ENCODE measurements around the gene SLC25A46.
"Not testable (repeated sequence)": the region's sequence is repeated elsewhere in the genome, so short reads cannot be mapped to it uniquely, and the experiment has no call there.

The SLC25A46 gene

DNA sequence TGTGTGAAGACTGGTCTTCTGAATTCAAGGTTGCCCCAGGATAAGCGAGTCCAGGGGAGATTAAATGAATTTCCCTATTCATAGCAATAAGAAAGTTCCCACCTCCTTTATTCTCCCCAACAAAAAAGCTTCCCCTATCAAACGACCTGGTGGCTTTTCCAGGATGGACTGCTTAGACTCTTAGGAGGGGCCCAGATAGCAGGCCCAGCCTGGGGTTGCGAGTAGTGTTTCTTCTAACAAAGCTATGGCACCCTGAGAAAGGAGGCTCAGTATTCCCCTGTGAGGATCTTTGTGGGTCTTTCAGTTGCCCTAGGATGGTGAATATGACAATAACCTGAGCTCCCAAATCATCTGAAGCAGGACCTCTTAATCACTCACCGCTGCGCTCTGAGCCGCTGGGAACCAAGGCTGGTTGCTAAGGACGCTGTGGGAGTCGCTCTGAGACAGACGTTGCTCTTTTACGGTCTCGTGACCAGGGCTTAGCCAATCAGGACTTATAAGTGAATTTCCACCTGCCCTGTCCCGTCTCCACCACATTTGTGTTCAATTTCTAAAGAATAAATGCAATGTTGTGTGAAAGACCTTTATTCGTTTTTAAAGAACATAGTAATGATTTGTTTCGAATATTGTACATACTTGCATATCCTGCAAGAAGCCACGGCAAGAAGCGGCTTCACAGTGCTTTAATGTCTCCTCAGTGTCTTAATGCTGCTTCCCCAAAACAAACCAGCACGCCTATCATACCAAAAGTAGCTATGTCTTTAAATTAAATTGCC, 12.4 kb upstream of the SLC25A46 start, which contains the start of gene TMEM232:
TSS of gene TMEM232 (minus strand) at position 423 of the 776 bp plus-strand sequence. CDS start 59,319 bp downstream, outside the sequence.
- peaks cover 6% of the 10 kb centered on the region for H3K4me1 ChIP-seq (ENCODE audit: control insufficient read depth, low read length)
- H3K79me2 ChIP-seq (ENCODE audit: control insufficient read depth, low read length): no peaks in the 10 kb centered on the region
- H3F3A ChIP-seq (ENCODE audit: control insufficient read depth, insufficient read depth): no peaks in the 10 kb centered on the region
- peak within 1 kb of the TSS; percentile 58 for H3K4me2 ChIP-seq (ENCODE audit: low read length)
- TF ChIP-seq, protein P1, sequence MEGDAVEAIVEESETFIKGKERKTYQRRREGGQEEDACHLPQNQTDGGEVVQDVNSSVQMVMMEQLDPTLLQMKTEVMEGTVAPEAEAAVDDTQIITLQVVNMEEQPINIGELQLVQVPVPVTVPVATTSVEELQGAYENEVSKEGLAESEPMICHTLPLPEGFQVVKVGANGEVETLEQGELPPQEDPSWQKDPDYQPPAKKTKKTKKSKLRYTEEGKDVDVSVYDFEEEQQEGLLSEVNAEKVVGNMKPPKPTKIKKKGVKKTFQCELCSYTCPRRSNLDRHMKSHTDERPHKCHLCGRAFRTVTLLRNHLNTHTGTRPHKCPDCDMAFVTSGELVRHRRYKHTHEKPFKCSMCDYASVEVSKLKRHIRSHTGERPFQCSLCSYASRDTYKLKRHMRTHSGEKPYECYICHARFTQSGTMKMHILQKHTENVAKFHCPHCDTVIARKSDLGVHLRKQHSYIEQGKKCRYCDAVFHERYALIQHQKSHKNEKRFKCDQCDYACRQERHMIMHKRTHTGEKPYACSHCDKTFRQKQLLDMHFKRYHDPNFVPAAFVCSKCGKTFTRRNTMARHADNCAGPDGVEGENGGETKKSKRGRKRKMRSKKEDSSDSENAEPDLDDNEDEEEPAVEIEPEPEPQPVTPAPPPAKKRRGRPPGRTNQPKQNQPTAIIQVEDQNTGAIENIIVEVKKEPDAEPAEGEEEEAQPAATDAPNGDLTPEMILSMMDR (IDR thresholded peaks at IDR 0.05; ENCODE audit: low read depth, low read length, poor library complexity, severe bottlenecking): no peak
- no peak within 1 kb of the TSS for H3K27ac ChIP-seq (ENCODE audit: low read depth, low read length)
- no peaks in the 10 kb centered on the region for H3K27me3 ChIP-seq (ENCODE audit: control insufficient read depth, low read length)
- no peaks in the 10 kb centered on the region for H4K20me1 ChIP-seq (ENCODE audit: control insufficient read depth, insufficient read depth, low read depth, low read length)
- H3K9me3 ChIP-seq (ENCODE audit: control insufficient read depth, insufficient read depth, low read length): no peaks in the 10 kb centered on the region
- H3K4me3 ChIP-seq (ENCODE audit: low read length): peak within 1 kb of the TSS; percentile 69
- no peaks in the 10 kb centered on the region for H3K9me2 ChIP-seq (replicated peaks; ENCODE audit: control insufficient read depth, low read length)
- H3K36me3 ChIP-seq (ENCODE audit: control insufficient read depth, low read length): no peaks in the 10 kb centered on the region

DNA sequence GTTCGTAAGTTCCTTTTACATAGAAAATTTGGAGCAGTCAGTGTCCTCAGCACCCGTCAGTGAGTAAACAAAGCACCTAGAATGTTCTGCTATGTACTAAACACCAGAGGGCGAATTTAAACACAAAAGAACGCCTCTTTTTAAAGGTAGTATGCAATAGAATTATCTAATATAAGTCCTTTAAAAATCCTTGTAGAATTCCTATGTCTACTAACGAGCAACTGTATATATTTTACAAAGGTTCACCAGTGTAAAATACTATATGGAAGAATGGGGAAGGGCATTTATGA, 11.8 kb upstream of the SLC25A46 start:
- H3F3A ChIP-seq (ENCODE audit: control insufficient read depth, insufficient read depth): no peaks in the 10 kb centered on the region
- H3K36me3 ChIP-seq (ENCODE audit: control insufficient read depth, low read length): no peaks in the 10 kb centered on the region
- peaks cover 6% of the 10 kb centered on the region for H3K4me1 ChIP-seq (ENCODE audit: control insufficient read depth, low read length)
- H3K9me3 ChIP-seq (ENCODE audit: control insufficient read depth, insufficient read depth, low read length): no peaks in the 10 kb centered on the region
- no peaks in the 10 kb centered on the region for H4K20me1 ChIP-seq (ENCODE audit: control insufficient read depth, insufficient read depth, low read depth, low read length)
- TF ChIP-seq EZH2phosphoT487 (IDR thresholded peaks at IDR 0.05; ENCODE audit: borderline replicate concordance, low read length): no peak
- TF ChIP-seq, protein P1 (IDR thresholded peaks at IDR 0.05; ENCODE audit: low read depth, low read length, poor library complexity, severe bottlenecking): no peak
- peak overlapping the region; percentile 69 for H3K4me3 ChIP-seq (ENCODE audit: low read length)
- no peaks in the 10 kb centered on the region for H3K9me2 ChIP-seq (replicated peaks; ENCODE audit: control insufficient read depth, low read length)
- no peak overlapping the region for H3K27ac ChIP-seq (ENCODE audit: low read depth, low read length)
- H3K79me2 ChIP-seq (ENCODE audit: control insufficient read depth, low read length): no peaks in the 10 kb centered on the region
- peak overlapping the region; percentile 58 for H3K4me2 ChIP-seq (ENCODE audit: low read length)
- no peaks in the 10 kb centered on the region for H3K27me3 ChIP-seq (ENCODE audit: control insufficient read depth, low read length)

DNA sequence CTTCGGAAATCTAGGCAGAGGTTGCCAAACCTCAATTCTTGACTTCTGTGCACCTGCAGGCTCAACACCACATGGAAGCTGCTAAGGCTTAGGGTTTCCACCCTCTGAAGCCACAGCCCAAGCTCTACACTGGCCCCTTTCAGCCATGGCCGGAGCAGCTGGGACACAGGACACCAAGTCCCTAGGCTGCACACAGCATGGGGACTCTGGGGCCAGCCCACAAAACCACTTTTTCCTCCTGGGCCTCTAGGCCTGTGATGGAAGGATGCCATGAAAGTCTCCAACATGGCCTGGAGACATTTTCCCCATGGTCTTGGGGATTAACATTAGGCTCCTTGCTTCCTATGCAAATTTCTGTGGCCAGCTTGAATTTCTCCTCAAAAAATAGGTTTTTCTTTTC, 7.3 kb upstream of the SLC25A46 start:
- not testable (repeated sequence) for H3K4me2 ChIP-seq (ENCODE audit: low read length); H3K27me3 ChIP-seq (ENCODE audit: control insufficient read depth, low read length); H3K9me2 ChIP-seq (replicated peaks; ENCODE audit: control insufficient read depth, low read length); H4K20me1 ChIP-seq (ENCODE audit: control insufficient read depth, insufficient read depth, low read depth, low read length); H3F3A ChIP-seq (ENCODE audit: control insufficient read depth, insufficient read depth); H3K4me3 ChIP-seq (ENCODE audit: low read length); H3K36me3 ChIP-seq (ENCODE audit: control insufficient read depth, low read length); H3K27ac ChIP-seq (ENCODE audit: low read depth, low read length); H3K9me3 ChIP-seq (ENCODE audit: control insufficient read depth, insufficient read depth, low read length); H3K4me1 ChIP-seq (ENCODE audit: control insufficient read depth, low read length); H3K79me2 ChIP-seq (ENCODE audit: control insufficient read depth, low read length)

DNA sequence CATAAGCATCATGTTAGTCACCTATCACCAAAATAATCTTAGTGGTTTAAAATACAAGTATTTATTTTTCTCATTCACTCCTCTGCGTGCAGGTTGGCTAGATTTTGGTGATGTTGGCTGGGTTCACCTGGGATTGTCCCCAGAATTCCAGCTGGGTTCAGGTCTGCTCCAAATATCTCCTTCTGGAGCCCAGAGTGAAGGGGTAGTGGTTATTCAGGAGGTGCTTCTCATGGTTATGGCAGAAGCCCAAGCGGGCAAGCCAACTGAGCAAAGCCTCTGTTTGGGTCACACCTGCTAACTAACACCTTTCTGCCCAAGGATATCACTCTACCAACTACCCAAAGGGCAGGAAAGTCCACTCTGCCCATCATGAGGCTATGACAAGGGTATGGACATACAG, 4.7 kb upstream of the SLC25A46 start:
- H3K4me3 ChIP-seq (ENCODE audit: low read length): no peak overlapping the region
- H3F3A ChIP-seq (ENCODE audit: control insufficient read depth, insufficient read depth): no peaks in the 10 kb centered on the region
- TF ChIP-seq, protein P1 (IDR thresholded peaks at IDR 0.05; ENCODE audit: low read depth, low read length, poor library complexity, severe bottlenecking): no peak
- H3K4me2 ChIP-seq (ENCODE audit: low read length): no peak overlapping the region
- H3K79me2 ChIP-seq (ENCODE audit: control insufficient read depth, low read length): peaks cover 8% of the 10 kb centered on the region
- no peaks in the 10 kb centered on the region for H3K9me2 ChIP-seq (replicated peaks; ENCODE audit: control insufficient read depth, low read length)
- no peak overlapping the region for H3K27ac ChIP-seq (ENCODE audit: low read depth, low read length)
- H4K20me1 ChIP-seq (ENCODE audit: control insufficient read depth, insufficient read depth, low read depth, low read length): no peaks in the 10 kb centered on the region
- H3K36me3 ChIP-seq (ENCODE audit: control insufficient read depth, low read length): no peaks in the 10 kb centered on the region; the same call in 1 of the 2 replicates
- H3K27me3 ChIP-seq (ENCODE audit: control insufficient read depth, low read length): no peaks in the 10 kb centered on the region
- H3K9me3 ChIP-seq (ENCODE audit: control insufficient read depth, insufficient read depth, low read length): no peaks in the 10 kb centered on the region
- peaks cover 19% of the 10 kb centered on the region for H3K4me1 ChIP-seq (ENCODE audit: control insufficient read depth, low read length)
